BJ (cell line): ENCODE measurements around the gene ARG2. TPM values are rescaled to one million over a fixed set of nuclear protein-coding genes. Genes with fewer than 3 reads are reported as not detected.

Source experiments
- CTCF ChIA-PET: fragments of 350-600 bp; formaldehyde crosslinking; extraction: SDS; loops from one replicate; lab custom pipeline; 2021; ENCODE audit warnings: antibody characterized with exemption, inconsistent platforms; lab: Yijun Ruan, JAX
- POLR2A ChIA-PET: fragments of 300-600 bp; sonication (Branson Sonifier 250); formaldehyde crosslinking; extraction: SDS; loops from one replicate; lab custom pipeline; 2021; ENCODE audit warnings: antibody characterized with exemption; lab: Charles Lee
- DNase-seq: peaks from one replicate; pipeline ENCODE4 v3.0.0-alpha.2; 2011; ENCODE audit warnings: low read depth
- H3K27me3 ChIP-seq: 2 replicates; pipeline ENCODE4 v1.6.0; 2011; ENCODE audit warnings: low read length; ENCODE audit not compliant: control insufficient read depth, insufficient read depth
- H3K36me3 ChIP-seq: 2 replicates; pipeline ENCODE4 v1.5.1; 2011; ENCODE audit warnings: low read length; ENCODE audit not compliant: control insufficient read depth, insufficient read depth
- H3K4me3 ChIP-seq: 2 replicates; pipeline ENCODE4 v1.5.1; 2011; ENCODE audit warnings: low read depth, mild to moderate bottlenecking, control low read depth, low read length
- polyA plus RNA-seq: library from polyadenylated mRNA; depleted of rRNA; stranded (reverse); fragments of >200 nt; gene quantifications from 2 replicates; pipeline ENCODE4 v1.2.3, GENCODE V29; 2011
- TF ChIP-seq, protein P1 (sequence below): IDR thresholded peaks from 2 replicates; pipeline ENCODE4 v1.5.1; 2011; ENCODE audit warnings: low read depth, mild to moderate bottlenecking, control low read depth, inconsistent platforms, low read length, moderate library complexity; ENCODE audit not compliant: insufficient read depth

ARG2 gene
- polyA plus RNA-seq, 1 experiment, result 7.7 TPM

DNA sequence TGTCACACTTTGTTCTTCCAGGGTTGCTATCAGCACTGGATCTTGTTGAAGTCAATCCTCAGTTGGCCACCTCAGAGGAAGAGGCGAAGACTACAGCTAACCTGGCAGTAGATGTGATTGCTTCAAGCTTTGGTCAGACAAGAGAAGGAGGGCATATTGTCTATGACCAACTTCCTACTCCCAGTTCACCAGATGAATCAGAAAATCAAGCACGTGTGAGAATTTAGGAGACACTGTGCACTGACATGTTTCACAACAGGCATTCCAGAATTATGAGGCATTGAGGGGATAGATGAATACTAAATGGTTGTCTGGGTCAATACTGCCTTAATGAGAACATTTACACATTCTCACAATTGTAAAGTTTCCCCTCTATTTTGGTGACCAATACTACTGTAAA lies 31.0 kb downstream of the ARG2 start:
- TF ChIP-seq, protein P1, sequence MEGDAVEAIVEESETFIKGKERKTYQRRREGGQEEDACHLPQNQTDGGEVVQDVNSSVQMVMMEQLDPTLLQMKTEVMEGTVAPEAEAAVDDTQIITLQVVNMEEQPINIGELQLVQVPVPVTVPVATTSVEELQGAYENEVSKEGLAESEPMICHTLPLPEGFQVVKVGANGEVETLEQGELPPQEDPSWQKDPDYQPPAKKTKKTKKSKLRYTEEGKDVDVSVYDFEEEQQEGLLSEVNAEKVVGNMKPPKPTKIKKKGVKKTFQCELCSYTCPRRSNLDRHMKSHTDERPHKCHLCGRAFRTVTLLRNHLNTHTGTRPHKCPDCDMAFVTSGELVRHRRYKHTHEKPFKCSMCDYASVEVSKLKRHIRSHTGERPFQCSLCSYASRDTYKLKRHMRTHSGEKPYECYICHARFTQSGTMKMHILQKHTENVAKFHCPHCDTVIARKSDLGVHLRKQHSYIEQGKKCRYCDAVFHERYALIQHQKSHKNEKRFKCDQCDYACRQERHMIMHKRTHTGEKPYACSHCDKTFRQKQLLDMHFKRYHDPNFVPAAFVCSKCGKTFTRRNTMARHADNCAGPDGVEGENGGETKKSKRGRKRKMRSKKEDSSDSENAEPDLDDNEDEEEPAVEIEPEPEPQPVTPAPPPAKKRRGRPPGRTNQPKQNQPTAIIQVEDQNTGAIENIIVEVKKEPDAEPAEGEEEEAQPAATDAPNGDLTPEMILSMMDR, result no peak
- POLR2A ChIA-PET, result no interaction called here
- CTCF ChIA-PET, result interaction anchor here (1.2 kb wide), 1 partner anchor 223 kb away, joined by 3 read pairs; no protein-coding TSS in a partner anchor
- Histone ChIP-seq H3K4me3 (no peak overlapping the region), H3K36me3 (peaks cover 17% of the 10 kb centered on the region), H3K27me3 (no peaks in the 10 kb centered on the region)
- DNase-seq, result no peak

DNA sequence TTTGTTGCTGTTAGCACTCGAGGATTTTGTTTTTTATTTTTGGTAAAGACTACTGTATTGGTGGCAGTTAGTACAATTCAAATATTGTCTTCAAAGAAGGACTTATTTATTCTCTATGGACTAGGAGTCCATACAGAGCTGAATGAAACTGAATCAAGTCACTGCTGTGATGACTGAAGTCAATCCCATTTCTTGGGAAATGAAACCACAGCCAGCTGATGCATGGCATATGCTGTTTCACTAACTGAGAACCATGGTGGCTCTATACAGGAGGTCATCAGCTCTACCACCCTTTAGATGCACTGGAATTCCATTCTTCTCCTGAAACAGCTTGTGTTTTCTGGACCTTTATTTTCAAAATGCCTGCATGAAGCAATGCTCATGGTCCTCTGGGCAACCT lies 32.5 kb downstream of the ARG2 start:
- TF ChIP-seq, protein P1, result no peak
- no peak for DNase-seq
- ChIA-PET CTCF (interaction anchor here (1.0 to 1.8 kb wide), 4 partner anchors 9 to 68 kb away, joined by 3 to 5 read pairs (median 4); partner anchors contain the start of gene PIGH), POLR2A (no interaction called here)
- peaks cover 17% of the 10 kb centered on the region for H3K36me3 ChIP-seq
- no peaks in the 10 kb centered on the region for H3K27me3 ChIP-seq
- H3K4me3 ChIP-seq, result no peak overlapping the region

DNA sequence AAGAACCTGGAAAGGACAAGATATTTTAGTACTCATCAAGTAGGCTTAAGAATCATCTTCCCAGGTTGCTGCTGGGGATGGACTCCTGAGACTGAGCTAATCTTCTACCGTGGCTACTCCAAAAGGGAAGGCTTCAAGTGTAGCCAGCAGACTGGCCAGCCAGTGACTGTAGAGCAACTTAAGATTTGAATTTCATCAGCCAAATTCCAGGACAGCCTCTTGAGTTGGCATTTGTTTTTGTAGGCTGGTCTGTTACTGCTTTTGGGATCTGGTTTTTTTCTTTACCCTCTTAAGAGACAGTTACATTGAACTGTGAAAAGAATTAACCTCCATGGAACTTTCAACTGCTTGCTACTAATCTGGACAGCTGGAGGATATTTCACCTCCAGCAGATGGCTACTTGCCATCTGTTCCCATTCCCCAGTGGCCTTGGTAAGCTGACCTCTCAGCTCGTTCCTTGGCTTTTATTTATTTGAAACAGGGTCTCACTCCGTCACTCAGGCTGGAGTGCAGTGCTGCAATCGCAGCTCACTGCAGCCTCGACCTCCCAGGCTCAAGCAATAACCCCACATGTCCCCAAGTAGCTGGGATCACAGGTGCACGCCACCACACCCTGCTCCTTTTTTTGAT lies 34.0 kb downstream of the ARG2 start:
- Histone ChIP-seq H3K4me3 (no peak overlapping the region), H3K27me3 (no peaks in the 10 kb centered on the region), H3K36me3 (peaks cover 17% of the 10 kb centered on the region)
- TF ChIP-seq, protein P1, result no peak
- POLR2A ChIA-PET, result no interaction called here
- CTCF ChIA-PET, result interaction anchor here (0.9 to 2.5 kb wide), 8 partner anchors 10 to 226 kb away, joined by 3 to 8 read pairs (median 4); partner anchors contain the start of gene ARG2
- no peak for DNase-seq

DNA sequence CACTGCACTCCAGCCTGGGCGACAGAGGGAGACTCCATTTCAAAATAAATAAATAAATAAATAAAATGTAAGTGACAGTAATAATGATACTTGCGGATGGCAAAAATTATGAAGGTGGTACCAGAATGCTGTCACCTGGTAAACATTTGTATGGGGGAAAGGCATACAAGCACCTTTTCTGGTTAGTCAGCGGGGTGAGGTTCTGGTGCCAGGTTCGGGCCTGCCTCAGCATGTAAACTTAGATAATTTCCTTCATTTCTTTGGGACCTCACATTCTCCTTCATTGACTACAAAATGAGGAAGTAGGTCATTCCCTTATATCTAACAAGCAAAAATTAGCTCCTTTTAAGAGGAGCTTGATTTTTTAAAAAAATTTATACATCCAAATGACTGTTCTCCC lies 43.9 kb downstream of the ARG2 start:
- DNase-seq, result no peak
- POLR2A ChIA-PET, result no interaction called here
- CTCF ChIA-PET, result interaction anchor here (1.0 to 8.1 kb wide), 4 partner anchors 41 to 79 kb away, joined by 3 to 105 read pairs (median 5); partner anchors contain the start of genes ARG2 and PIGH
- peaks cover 2% of the 10 kb centered on the region; the same call in 1 of the 2 replicates for H3K36me3 ChIP-seq
- TF ChIP-seq, protein P1, result no peak
- H3K4me3 ChIP-seq, result no peak overlapping the region
- no peaks in the 10 kb centered on the region for H3K27me3 ChIP-seq

DNA sequence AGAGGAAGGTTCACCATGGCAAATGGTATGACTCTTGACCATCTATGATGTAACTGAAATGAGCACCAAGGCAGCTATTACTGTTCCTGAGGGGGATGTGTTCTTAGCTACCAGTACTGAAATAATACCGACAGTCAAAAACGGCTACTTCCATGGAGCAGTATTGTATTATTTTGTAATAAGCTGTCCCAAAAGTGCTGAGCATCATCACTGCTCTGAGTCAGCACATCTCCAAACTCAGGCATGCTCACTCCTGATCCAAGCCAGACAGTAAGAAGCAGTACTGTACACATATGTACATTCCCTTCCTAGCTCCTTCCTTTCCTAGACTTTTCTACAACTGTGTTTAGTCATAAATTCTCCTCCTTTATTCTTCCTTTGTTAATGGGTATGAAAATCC lies 46.1 kb downstream of the ARG2 start:
- POLR2A ChIA-PET, result interaction anchor here (0.5 kb wide), 1 partner anchor 211 kb away, joined by 5 read pairs; no protein-coding TSS in a partner anchor
- CTCF ChIA-PET, result interaction anchor here (0.6 to 8.1 kb wide), 16 partner anchors 9 to 239 kb away, joined by 3 to 105 read pairs (median 6); partner anchors contain the start of genes ARG2 and RDH12
- H3K4me3 ChIP-seq, result no peak overlapping the region
- TF ChIP-seq, protein P1, result no peak
- H3K36me3 ChIP-seq, result no peaks in the 10 kb centered on the region
- no peak for DNase-seq
- H3K27me3 ChIP-seq, result no peaks in the 10 kb centered on the region
